Osteoblast (primary cell): ENCODE data around the gene TBC1D32. TPM values are rescaled to one million over a fixed set of nuclear protein-coding genes. Genes with fewer than 3 reads are reported as not detected.

Source experiments
- DNase-seq: peaks from one replicate; pipeline ENCODE4 v3.0.0; 2011; ENCODE audit warnings: low spot score, mixed read lengths; ENCODE audit not compliant: insufficient read length; ENCODE audit errors: missing footprints
- H2AFZ ChIP-seq: 2 replicates; pipeline ENCODE4 v1.6.0; 2011; ENCODE audit warnings: mild to moderate bottlenecking, low read length
- H3K27ac ChIP-seq: 2 replicates; pipeline ENCODE4 v1.5.1; 2011; ENCODE audit warnings: mild to moderate bottlenecking, low read depth, low read length, moderate library complexity
- H3K27me3 ChIP-seq: 2 replicates; pipeline ENCODE4 v1.6.0; 2012; ENCODE audit warnings: mild to moderate bottlenecking, control low read depth, inconsistent platforms, low read length, moderate library complexity; ENCODE audit not compliant: insufficient read depth
- H3K36me3 ChIP-seq: 2 replicates; pipeline ENCODE4 v1.5.1; 2011; ENCODE audit warnings: mild to moderate bottlenecking, low read length, control low read depth, moderate library complexity; ENCODE audit not compliant: insufficient read depth
- H3K4me1 ChIP-seq: 2 replicates; pipeline ENCODE4 v1.5.1; 2011; ENCODE audit warnings: mild to moderate bottlenecking, low read length, control low read depth, moderate library complexity; ENCODE audit not compliant: insufficient read depth
- H3K4me2 ChIP-seq: 2 replicates; pipeline ENCODE4 v1.6.0; 2011; ENCODE audit warnings: mild to moderate bottlenecking, low read length; ENCODE audit not compliant: insufficient read depth
- H3K4me3 ChIP-seq: fragments of 200-600 bp; sonication (generic); 3 replicates; pipeline ENCODE4 v1.5.1; 2012; ENCODE audit warnings: mild to moderate bottlenecking, low read length, inconsistent platforms; ENCODE audit not compliant: insufficient read depth
- H3K79me2 ChIP-seq: 2 replicates; pipeline ENCODE4 v1.6.0; 2012; ENCODE audit warnings: mild to moderate bottlenecking, low read length, control low read depth, inconsistent platforms; ENCODE audit not compliant: insufficient read depth
- H3K9me3 ChIP-seq: 2 replicates; pipeline ENCODE4 v1.5.1; 2011; ENCODE audit warnings: low read depth, low read length, control low read depth
- H4K20me1 ChIP-seq: 2 replicates; pipeline ENCODE4 v1.6.0; 2012; ENCODE audit warnings: mild to moderate bottlenecking, low read length, control low read depth; ENCODE audit not compliant: insufficient read depth
- CTCF ChIP-seq: IDR thresholded peaks from 2 replicates; pipeline ENCODE4 v1.5.1; 2011; ENCODE audit warnings: mild to moderate bottlenecking, low read depth, low read length, moderate library complexity; ENCODE audit errors: extremely low read depth
- total RNA-seq: library from RNA; depleted of rRNA; stranded (reverse); fragments of >200 nt; gene quantifications from 2 replicates; pipeline ENCODE4 v1.2.3, GENCODE V29; 2012

The TBC1D32 gene
- total RNA-seq, 1 donor, result 17.4 TPM

- Histone ChIP-seq H3K4me3 (no peak overlapping the region), H4K20me1 (no peaks in the 10 kb centered on the region), H3K4me2 (no peak overlapping the region), H3K27me3 (no peaks in the 10 kb centered on the region), H3K9me3 (no peaks in the 10 kb centered on the region), H3K4me1 (no peaks in the 10 kb centered on the region), H3K36me3 (no peaks in the 10 kb centered on the region), H3K79me2 (no peaks in the 10 kb centered on the region), H3K27ac (no peak overlapping the region), H2AFZ (no peak overlapping the region)
- no peak for DNase-seq
- no peak for TF ChIP-seq CTCF
Observed at GRCh38 chr6:121135425-121135824, 198.9 kb downstream of the TBC1D32 start.

- Histone ChIP-seq H3K4me1 (no peaks in the 10 kb centered on the region), H2AFZ (no peak overlapping the region), H3K36me3 (no peaks in the 10 kb centered on the region), H3K27me3 (no peaks in the 10 kb centered on the region), H3K4me3 (no peak overlapping the region), H3K9me3 (no peaks in the 10 kb centered on the region), H3K4me2 (no peak overlapping the region), H3K27ac (no peak overlapping the region), H4K20me1 (no peaks in the 10 kb centered on the region), H3K79me2 (no peaks in the 10 kb centered on the region)
- no peak for DNase-seq
- TF ChIP-seq CTCF, result no peak
Observed at GRCh38 chr6:121134922-121135321, 199.4 kb downstream of the TBC1D32 start.

GRCh38 chr6:121124600-121124999, 209.7 kb downstream of the TBC1D32 start:
- Histone ChIP-seq H3K4me1 (no peaks in the 10 kb centered on the region), H4K20me1 (no peaks in the 10 kb centered on the region), H3K4me2 (no peak overlapping the region), H3K4me3 (no peak overlapping the region), H3K27ac (no peak overlapping the region), H2AFZ (no peak overlapping the region), H3K79me2 (no peaks in the 10 kb centered on the region), H3K9me3 (peaks cover 6% of the 10 kb centered on the region), H3K36me3 (peaks cover 11% of the 10 kb centered on the region), H3K27me3 (no peaks in the 10 kb centered on the region)
- TF ChIP-seq CTCF, result no peak
- no peak for DNase-seq

- no peaks in the 10 kb centered on the region for H3K4me1 ChIP-seq
- no peak overlapping the region for H3K27ac ChIP-seq
- DNase-seq, result no peak
- H3K9me3 ChIP-seq, result no peaks in the 10 kb centered on the region
- no peak overlapping the region for H2AFZ ChIP-seq
- no peak overlapping the region for H3K4me2 ChIP-seq
- no peak for TF ChIP-seq CTCF
- no peak overlapping the region for H3K4me3 ChIP-seq
- no peaks in the 10 kb centered on the region for H3K36me3 ChIP-seq
- no peaks in the 10 kb centered on the region for H3K79me2 ChIP-seq
- H4K20me1 ChIP-seq, result no peaks in the 10 kb centered on the region
- no peaks in the 10 kb centered on the region for H3K27me3 ChIP-seq
Observed at GRCh38 chr6:121112356-121112755, 221.9 kb downstream of the TBC1D32 start.
